Endometrial microvascular endothelial cells (primary cell): ENCODE measurements around the gene LAPTM5. TPM values are rescaled to one million over a fixed set of nuclear protein-coding genes. Genes with fewer than 3 reads are reported as not detected.

Source experiments
- in situ Hi-C: cut with HindIII; loops from 2 replicates; pipeline ENCODE4 v1.10.0; 2017; ENCODE audit warnings: low sequenced_read_pairs, low pct_unique_long_range_greater_than_20kb; ENCODE audit errors: inconsistent ontology term
- total RNA-seq: library from RNA; depleted of rRNA; stranded (reverse); fragments of >200 nt; gene quantifications from one replicate; pipeline ENCODE4 v1.2.3, GENCODE V29; 2015; ENCODE audit errors: inconsistent ontology term

Gene LAPTM5
- total RNA-seq, 1 donor from 2014 or later: 53.8 TPM

- in situ Hi-C loops: no loop called here
These were observed 44.3 kb downstream of the LAPTM5 start for GRCh38 chr1:30713311-30713710.

GRCh38 chr1:30712583-30712982 lies 45.0 kb downstream of the LAPTM5 start:
- in situ Hi-C loops: no loop called here

- in situ Hi-C loops: no loop called here
These were observed 47.2 kb downstream of the LAPTM5 start for GRCh38 chr1:30710407-30710806.

- in situ Hi-C loops: no loop called here
These were observed 49.2 kb downstream of the LAPTM5 start for GRCh38 chr1:30708361-30708728.

- in situ Hi-C loops: no loop called here
These were observed 49.9 kb downstream of the LAPTM5 start for GRCh38 chr1:30707412-30708360.

GRCh38 chr1:30706528-30706927 lies 51.0 kb downstream of the LAPTM5 start:
- in situ Hi-C loops: no loop called here

- in situ Hi-C loops: no loop called here
These were observed 51.9 kb downstream of the LAPTM5 start for GRCh38 chr1:30705698-30706097.

GRCh38 chr1:30704765-30705509 lies 52.6 kb downstream of the LAPTM5 start:
- in situ Hi-C loops: no loop called here

- in situ Hi-C loops: no loop called here
These were observed 53.3 kb downstream of the LAPTM5 start for GRCh38 chr1:30704271-30704670.

- in situ Hi-C loops: no loop called here
These were observed 54.8 kb downstream of the LAPTM5 start for GRCh38 chr1:30702823-30703222.

GRCh38 chr1:30701258-30701633 lies 56.3 kb downstream of the LAPTM5 start:
- in situ Hi-C loops: no loop called here

GRCh38 chr1:30700528-30701257 lies 56.9 kb downstream of the LAPTM5 start:
- in situ Hi-C loops: no loop called here

- in situ Hi-C loops: no loop called here
These were observed 57.8 kb downstream of the LAPTM5 start for GRCh38 chr1:30699762-30700161.

GRCh38 chr1:30698401-30698981 lies 59.1 kb downstream of the LAPTM5 start:
- in situ Hi-C loops: no loop called here

- in situ Hi-C loops: no loop called here
These were observed 59.8 kb downstream of the LAPTM5 start for GRCh38 chr1:30697571-30698376.

GRCh38 chr1:30696831-30697230 lies 60.7 kb downstream of the LAPTM5 start:
- in situ Hi-C loops: no loop called here

- in situ Hi-C loops: no loop called here
These were observed 62.1 kb downstream of the LAPTM5 start for GRCh38 chr1:30695439-30695841.
